Tibial nerve (tissue), 4 donors: ENCODE data around the gene ABCG1.

Experiments
- CTCF ChIP-seq, 5 experiments: fragments of 200-600 bp in 3 of 5; fragments of 450-650 bp in 2 of 5; sonication (generic) in 3 of 5; IDR thresholded peaks; one replicate each; pipeline ENCODE4 v1.5.1; 2016 to 2019; ENCODE audit warnings: antibody characterized with exemption in 5 of 5, mild to moderate bottlenecking in 3 of 5, moderate library complexity in 2 of 5
- EP300 ChIP-seq, 2 donors: sonication (generic); formaldehyde crosslinking; IDR thresholded peaks; one replicate each; pipeline ENCODE4 v1.6.1; 2017; ENCODE audit warnings: antibody characterized with exemption in 2 of 2, mild to moderate bottlenecking in 1 of 2
- POLR2A ChIP-seq, 2 donors: fragments of 450-650 bp; IDR thresholded peaks; one replicate each; pipeline ENCODE4 v1.6.1; 2017; ENCODE audit warnings: antibody characterized with exemption in 2 of 2, mild to moderate bottlenecking in 2 of 2, moderate library complexity in 2 of 2

- TF ChIP-seq CTCF (IDR thresholded peaks at IDR 0.05): no peak
- no peak for TF ChIP-seq EP300 (IDR thresholded peaks at IDR 0.05)
- TF ChIP-seq POLR2A (IDR thresholded peaks at IDR 0.05): no peak
These were observed 33.9 kb downstream of the ABCG1 start for GRCh38 chr21:42252778-42253340.
